K562 (cell line): ENCODE measurements around the gene CNIH4. TPM values are rescaled to one million over a fixed set of nuclear protein-coding genes. Genes with fewer than 3 reads are reported as not detected.
"Not testable (repeated sequence)": the region's sequence is repeated elsewhere in the genome, so short reads cannot be mapped to it uniquely, and the experiment has no call there.

ENCODE experiments used
- ATAC-seq: fragments of 200-7000 bp; cut with Tn5 transposase; 3 replicates; pipeline ENCODE4 v1.9.1; 2020; ENCODE audit warnings: moderate library complexity
- BruUV-seq: library from RNA; stranded (reverse); fragments of 400-500 nt; replicated peaks from 2 replicates; lab custom pipeline; 2021; lab: Mats Ljungman, UMichigan
- CTCF ChIA-PET: fragments of 300-600 bp; formaldehyde crosslinking; extraction: SDS; loops from one replicate; lab custom pipeline; 2021; ENCODE audit warnings: low intra/inter-chr PET ratio; lab: Yijun Ruan, JAX
- POLR2A ChIA-PET: fragments of 300-600, 350-650 bp; sonication (Branson Sonifier 250); formaldehyde crosslinking; extraction: SDS; loops from one replicate; lab custom pipeline; 2021; ENCODE audit warnings: antibody characterized with exemption, inconsistent platforms; lab: Yijun Ruan, JAX
- DNase-seq, 4 experiments: peaks; one replicate each; pipeline versions ENCODE4 v3.0.0 to v3.0.0-alpha.2; 2011 to 2018; ENCODE audit warnings: low spot score in 3 of 4, mixed read lengths in 3 of 4; ENCODE audit errors: extremely low read depth in 1 of 4
- FAIRE-seq: peaks from 2 replicates; lab custom pipeline; 2011; peaks lifted over from hg19 to GRCh38; lab: Jason Lieb, UNC
- H2AFZ ChIP-seq: 2 replicates; pipeline ENCODE4 v1.6.0; 2011; ENCODE audit warnings: low read depth, low read length, control low read depth, inconsistent platforms
- H3K27ac ChIP-seq: fragments of 200-600 bp; 3 replicates; pipeline ENCODE4 v1.8.0; 2011; ENCODE audit warnings: low read depth, mild to moderate bottlenecking, control low read depth, inconsistent platforms, low read length, moderate library complexity, mixed read lengths; ENCODE audit errors: extremely low read depth
- H3K27me3 ChIP-seq, 2 experiments: fragments of 300-600 bp in 1 of 2; 2 replicates in 1 of 2; 3 replicates in 1 of 2; pipeline versions ENCODE4 v1.6.0 to v1.8.0; 2011; ENCODE audit warnings: inconsistent platforms in 2 of 2, low read length in 2 of 2, mild to moderate bottlenecking in 1 of 2, mixed read lengths in 1 of 2, moderate library complexity in 1 of 2; ENCODE audit not compliant: control insufficient read depth in 2 of 2, insufficient read depth in 2 of 2
- H3K36me3 ChIP-seq: fragments of 300-600 bp; 3 replicates; pipeline ENCODE4 v1.8.0; 2011; ENCODE audit warnings: mild to moderate bottlenecking, low read length, inconsistent platforms; ENCODE audit not compliant: control insufficient read depth, insufficient read depth
- H3K4me1 ChIP-seq, 2 experiments: fragments of 200-600 bp in 1 of 2; replicated peaks in 1 of 2; 2 replicates in 1 of 2; 3 replicates in 1 of 2; pipeline versions ENCODE4 v1.5.1 to v1.8.0; 2011; ENCODE audit warnings: inconsistent platforms in 2 of 2, low read length in 2 of 2, mild to moderate bottlenecking in 1 of 2, mixed read lengths in 1 of 2, moderate library complexity in 1 of 2; ENCODE audit not compliant: control insufficient read depth in 2 of 2, insufficient read depth in 2 of 2
- H3K4me2 ChIP-seq: 2 replicates; pipeline ENCODE4 v1.6.1; 2011; ENCODE audit warnings: low read length, control low read depth, inconsistent platforms, mixed read lengths; ENCODE audit not compliant: insufficient read depth
- H3K4me3 ChIP-seq: fragments of 200-600 bp; sonication (generic), shearing (Covaris generic); 2 replicates; pipeline ENCODE4 v1.5.1; 2016; ENCODE audit warnings: control low read depth, inconsistent platforms
- H3K79me2 ChIP-seq: fragments of 200-600 bp; 3 replicates; pipeline ENCODE4 v1.8.0; 2011; ENCODE audit warnings: low read length, inconsistent platforms; ENCODE audit not compliant: control insufficient read depth, insufficient read depth
- H3K9ac ChIP-seq, 2 experiments: 2 replicates each; pipeline versions ENCODE4 v1.6.0 to v1.6.1; 2011; ENCODE audit warnings: low read depth in 2 of 2, low read length in 2 of 2, control low read depth in 1 of 2, inconsistent platforms in 1 of 2, mild to moderate bottlenecking in 1 of 2, mixed read lengths in 1 of 2; ENCODE audit not compliant: insufficient read depth in 1 of 2
- H3K9me1 ChIP-seq: one replicate; pipeline ENCODE4 v1.6.0; 2011; ENCODE audit warnings: inconsistent platforms, mild to moderate bottlenecking, low read length, moderate library complexity; ENCODE audit not compliant: control insufficient read depth, insufficient read depth
- H3K9me3 ChIP-seq: replicated peaks from 2 replicates; pipeline ENCODE4 v1.5.1; 2011; ENCODE audit warnings: low read depth, low read length, inconsistent platforms; ENCODE audit not compliant: control insufficient read depth, insufficient read depth
- H4K20me1 ChIP-seq: replicated peaks from 2 replicates; pipeline ENCODE4 v1.6.1; 2011; ENCODE audit warnings: low read length, inconsistent platforms, mixed read lengths; ENCODE audit not compliant: control insufficient read depth, insufficient read depth
- C11orf30 ChIP-seq: fragments of 450-650 bp; IDR thresholded peaks from 2 replicates; pipeline ENCODE4 v1.6.1; 2016; ENCODE audit warnings: low read depth, mild to moderate bottlenecking
- EWSR1 ChIP-seq: fragments of 450-650 bp; IDR thresholded peaks from 2 replicates; pipeline ENCODE4 v1.6.1; 2018; ENCODE audit warnings: borderline replicate concordance, mild to moderate bottlenecking, low read depth, moderate library complexity; ENCODE audit not compliant: partially characterized antibody
- MAFF ChIP-seq: IDR thresholded peaks from 2 replicates; pipeline ENCODE4 v1.6.1; 2012; ENCODE audit warnings: low read length, improper control_type of control experiment
- PHF8 ChIP-seq: fragments of 200-600 bp; sonication (generic); IDR thresholded peaks from 2 replicates; pipeline ENCODE4 v1.6.1; 2012; ENCODE audit warnings: mixed run types, mild to moderate bottlenecking, inconsistent platforms, low read length, moderate library complexity, borderline replicate concordance
- POU5F1 ChIP-seq: fragments of 150-350 bp; IDR thresholded peaks from 2 replicates; pipeline ENCODE4 v1.6.1; 2014; ENCODE audit warnings: borderline replicate concordance, low read length, low read depth, mild to moderate bottlenecking; ENCODE audit not compliant: partially characterized antibody
- PTTG1 ChIP-seq: fragments of 450-650 bp; IDR thresholded peaks from 2 replicates; pipeline ENCODE4 v1.6.1; 2016; ENCODE audit warnings: low read depth, mild to moderate bottlenecking, missing genetic modification characterization, missing compliant biosample characterization
- SOX6 ChIP-seq: fragments of 450-650 bp; IDR thresholded peaks from 2 replicates; pipeline ENCODE4 v1.6.1; 2014; ENCODE audit warnings: mild to moderate bottlenecking
- STAT6 ChIP-seq: sonication (generic); formaldehyde crosslinking; IDR thresholded peaks from 2 replicates; pipeline ENCODE4 v1.8.1; 2023; ENCODE audit warnings: mild to moderate bottlenecking, missing genetic modification reagents
- ZNF696 ChIP-seq: fragments of 250-450 bp; sonication (Bioruptor Pico); conservative IDR thresholded peaks from 2 replicates; pipeline ENCODE4 v1.4.0; 2020; ENCODE audit warnings: mild to moderate bottlenecking, moderate library complexity
- ZNF778 ChIP-seq: fragments of 450-650 bp; formaldehyde crosslinking; IDR thresholded peaks from 2 replicates; pipeline ENCODE4 v1.4.0; 2020; ENCODE audit warnings: mild to moderate bottlenecking, moderate library complexity
- WGBS: fragments of 100-300 bp; shearing (Covaris generic); methylation state at CpG from one replicate; pipeline ENCODE4 v1.1.6; 2016; ENCODE audit warnings: low coverage, mixed read lengths; ENCODE audit not compliant: insufficient coverage; ENCODE audit errors: missing lambda C conversion rate; 5-methylcytosine and 5-hydroxymethylcytosine counted together
- in situ Hi-C: fragments of 300-500 bp; cut with MboI; formaldehyde crosslinking; loops from 4 replicates; pipeline ENCODE4 v1.15.0; 2018; ENCODE audit warnings: inconsistent platforms, mixed read lengths
- intact Hi-C: fragments of 100-400 bp; cut with micrococcal nuclease; formaldehyde crosslinking; loops from 2 replicates; pipeline ENCODE4 v1.14.2; 2022
- polyA plus RNA-seq, 8 experiments: library from polyadenylated mRNA; depleted of rRNA in 4 of 8; stranded (reverse) in 5 of 8; unstranded in 3 of 8; fragments of >200 nt; fragmentation: Nextera tagmentation in 2 of 8; fragmentation: Illumina TruSeq in 1 of 8; extraction: Ambion mirVana in 2 of 8; extraction: Trizol in 1 of 8; gene quantifications; 2 replicates each; pipeline versions ENCODE4 v1.2.1 to v1.2.3, GENCODE V29; 2011 to 2014; ENCODE audit warnings: inconsistent platforms in 1 of 8, missing spikeins in 1 of 8
- total RNA-seq, 7 experiments: library from RNA; depleted of rRNA in 6 of 7; stranded (reverse); fragments of >200 nt in 6 of 7; fragmentation: Illumina TruSeq in 2 of 7; extraction: Trizol in 2 of 7; gene quantifications; 2 replicates each; pipeline versions ENCODE4 v1.2.1 to v1.2.3, GENCODE V29; 2011 to 2021; ENCODE audit warnings: low replicate concordance in 1 of 7
- TF ChIP-seq, protein P1 (sequence below): fragments of 250-450 bp; sonication (Bioruptor Pico); IDR thresholded peaks from 2 replicates; pipeline ENCODE4 v1.8.0; 2021; ENCODE audit warnings: moderate library complexity, mild to moderate bottlenecking, inconsistent platforms

CNIH4 gene
- total and polyA plus RNA-seq, 9 of the 15 experiments (the other 6 are each of a cell fraction or from before 2014, with no cell fraction given) = 41.3 to 266 (median 61.1) TPM

GRCh38 chr1:224348137-224348536 lies 8.5 kb upstream of the CNIH4 start (continued):
- TF ChIP-seq MAFF (peak; percentile 92), POU5F1 (no peak), EWSR1 (no peak), C11orf30 (peak; percentile 88), ZNF778 (CRISPR knock-in tag) (no peak), STAT6 (no peak), SOX6 (no peak), PTTG1 (tag) (no peak), ZNF696 (CRISPR knock-in tag) (no peak), PHF8 (no peak)
- TF ChIP-seq, protein P1, sequence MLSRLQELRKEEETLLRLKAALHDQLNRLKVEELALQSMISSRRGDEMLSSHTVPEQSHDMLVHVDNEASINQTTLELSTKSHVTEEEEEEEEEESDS (CRISPR knock-in tag) = no peak

GRCh38 chr1:224349716-224350115 lies 7.0 kb upstream of the CNIH4 start:
- CTCF ChIA-PET, H4K20me1 ChIP-seq, H3K9ac ChIP-seq, BruUV-seq, H3K4me2 ChIP-seq, H3K79me2 ChIP-seq, H2AFZ ChIP-seq, DNase-seq, ATAC-seq, H3K4me1 ChIP-seq, H3K27ac ChIP-seq, H3K36me3 ChIP-seq, H3K9me1 ChIP-seq, FAIRE-seq, intact Hi-C loops, H3K9me3 ChIP-seq, H3K4me3 ChIP-seq, H3K27me3 ChIP-seq: not testable (repeated sequence)
- WGBS = 69% methylated on average over 19 of the region's 30 CpGs
- in situ Hi-C loops = loop anchor here (25.0 kb wide), 1 partner anchor 237 kb away; the partner anchor contains the start of gene FBXO28
- POLR2A ChIA-PET = interaction anchor here (0.6 kb wide), 1 partner anchor 60 kb away, joined by 3 read pairs; no protein-coding TSS in a partner anchor
